Subcutaneous abdominal adipose tissue (tissue), 5 donors: Measurements from ENCODE around the gene DSCAML1.

ENCODE experiments used
- H3K27ac ChIP-seq: one replicate; pipeline ENCODE4 v1.7.0; 2013; ENCODE audit warnings: low read depth, mild to moderate bottlenecking, inconsistent platforms, low read length, moderate library complexity
- H3K27me3 ChIP-seq, 5 donors: one replicate each; pipeline ENCODE4 v1.7.0; 2013; ENCODE audit warnings: low read length in 5 of 5, inconsistent platforms in 1 of 5; ENCODE audit not compliant: control insufficient read depth in 5 of 5, insufficient read depth in 4 of 5
- H3K36me3 ChIP-seq, 5 donors: one replicate each; pipeline ENCODE4 v1.7.0; 2013; ENCODE audit warnings: low read length in 5 of 5; ENCODE audit not compliant: control insufficient read depth in 5 of 5, insufficient read depth in 5 of 5
- H3K4me1 ChIP-seq, 5 donors: one replicate each; pipeline ENCODE4 v1.7.0; 2013; ENCODE audit warnings: low read length in 5 of 5, mild to moderate bottlenecking in 3 of 5, moderate library complexity in 1 of 5; ENCODE audit not compliant: control insufficient read depth in 5 of 5, insufficient read depth in 5 of 5
- H3K4me3 ChIP-seq, 5 donors: one replicate each; pipeline ENCODE4 v1.7.0; 2013; ENCODE audit warnings: low read length in 5 of 5, low read depth in 1 of 5
- H3K9ac ChIP-seq, 5 donors: one replicate each; pipeline ENCODE4 v1.7.0; 2013; ENCODE audit warnings: low read length in 5 of 5, mild to moderate bottlenecking in 4 of 5, moderate library complexity in 3 of 5
- H3K9me3 ChIP-seq, 5 donors: one replicate each; pipeline ENCODE4 v1.7.0; 2013; ENCODE audit warnings: low read length in 5 of 5; ENCODE audit not compliant: control insufficient read depth in 5 of 5
- donor health status: healthy.
- donor health status: healthy.
- donor health status: healthy.
- donor health status: healthy.
- donor health status: healthy.

The DSCAML1 gene

GRCh38 chr11:117719480-117719879 lies 77.5 kb downstream of the DSCAML1 start:
- Histone ChIP-seq H3K4me3 (no peak overlapping the region), H3K27me3 (peaks cover 0 to 5% (median 2%) of the 10 kb centered on the region in 5 donors), H3K9me3 (no peaks in the 10 kb centered on the region), H3K27ac (no peak overlapping the region), H3K9ac (no peak overlapping the region), H3K4me1 (peaks cover 0 to 13% (median 8%) of the 10 kb centered on the region in 5 donors), H3K36me3 (no peaks in the 10 kb centered on the region)

GRCh38 chr11:117717485-117718314 lies 79.3 kb downstream of the DSCAML1 start:
- Histone ChIP-seq H3K9me3 (no peaks in the 10 kb centered on the region), H3K27ac (no peak overlapping the region), H3K4me3 (no peak overlapping the region), H3K4me1 (no peaks in the 10 kb centered on the region), H3K27me3 (peaks cover 0 to 5% (median 2%) of the 10 kb centered on the region in 5 donors), H3K9ac (no peak overlapping the region), H3K36me3 (no peaks in the 10 kb centered on the region)

- no peak overlapping the region for H3K9ac ChIP-seq
- H3K9me3 ChIP-seq, result no peaks in the 10 kb centered on the region
- H3K27me3 ChIP-seq, result peaks cover 0 to 5% (median 2%) of the 10 kb centered on the region in 5 donors
- no peaks in the 10 kb centered on the region for H3K4me1 ChIP-seq
- H3K4me3 ChIP-seq, result no peak overlapping the region
- H3K36me3 ChIP-seq, result no peaks in the 10 kb centered on the region
- H3K27ac ChIP-seq, result no peak overlapping the region
Measured at GRCh38 chr11:117716521-117717440, 80.2 kb downstream of the DSCAML1 start.

GRCh38 chr11:117715801-117716200 lies 81.2 kb downstream of the DSCAML1 start:
- Histone ChIP-seq H3K36me3 (no peaks in the 10 kb centered on the region), H3K27ac (no peak overlapping the region), H3K4me1 (no peaks in the 10 kb centered on the region), H3K9ac (no peak overlapping the region), H3K4me3 (no peak overlapping the region), H3K9me3 (no peaks in the 10 kb centered on the region), H3K27me3 (peaks cover 0 to 5% (median 3%) of the 10 kb centered on the region in 5 donors)

- Histone ChIP-seq H3K27ac (no peak overlapping the region), H3K27me3 (peaks cover 0 to 9% (median 5%) of the 10 kb centered on the region in 5 donors), H3K36me3 (no peaks in the 10 kb centered on the region), H3K9me3 (peaks cover 0 to 6% (median 5%) of the 10 kb centered on the region in 5 donors), H3K4me3 (no peak overlapping the region), H3K4me1 (no peaks in the 10 kb centered on the region), H3K9ac (no peak overlapping the region)
Measured at GRCh38 chr11:117713538-117713991, 83.5 kb downstream of the DSCAML1 start.

GRCh38 chr11:117712530-117712929 lies 84.5 kb downstream of the DSCAML1 start:
- Histone ChIP-seq H3K9ac (no peak overlapping the region), H3K9me3 (peaks cover 0 to 6% (median 5%) of the 10 kb centered on the region in 5 donors), H3K27ac (no peak overlapping the region)

GRCh38 chr11:117711331-117711730 lies 85.7 kb downstream of the DSCAML1 start:
- no peak overlapping the region for H3K9ac ChIP-seq

More at GRCh38 chr11:117712530-117712929, 84.5 kb downstream of the DSCAML1 start:
- no peaks in the 10 kb centered on the region for H3K36me3 ChIP-seq
- no peak overlapping the region for H3K4me3 ChIP-seq
- H3K4me1 ChIP-seq, result no peaks in the 10 kb centered on the region
- peaks cover 2 to 8% (median 3%) of the 10 kb centered on the region in 5 donors for H3K27me3 ChIP-seq

GRCh38 chr11:117710211-117710610 lies 86.8 kb downstream of the DSCAML1 start:
- no peaks in the 10 kb centered on the region for H3K4me1 ChIP-seq
- no peaks in the 10 kb centered on the region for H3K36me3 ChIP-seq
- H3K27ac ChIP-seq, result no peak overlapping the region
- H3K9me3 ChIP-seq, result peaks cover 0 to 6% (median 5%) of the 10 kb centered on the region in 5 donors
- H3K27me3 ChIP-seq, result peaks cover 0 to 9% (median 3%) of the 10 kb centered on the region in 5 donors
- no peak overlapping the region for H3K4me3 ChIP-seq
- H3K9ac ChIP-seq, result no peak overlapping the region

More at GRCh38 chr11:117711331-117711730, 85.7 kb downstream of the DSCAML1 start:
- H3K9me3 ChIP-seq, result peaks cover 0 to 6% (median 5%) of the 10 kb centered on the region in 5 donors
- no peaks in the 10 kb centered on the region for H3K36me3 ChIP-seq
- no peak overlapping the region for H3K4me3 ChIP-seq
- H3K4me1 ChIP-seq, result no peaks in the 10 kb centered on the region
- H3K27me3 ChIP-seq, result peaks cover 0 to 9% (median 3%) of the 10 kb centered on the region in 5 donors
- no peak overlapping the region for H3K27ac ChIP-seq

GRCh38 chr11:117706322-117706814 lies 90.6 kb downstream of the DSCAML1 start:
- Histone ChIP-seq H3K9ac (no peak overlapping the region), H3K36me3 (no peaks in the 10 kb centered on the region), H3K4me1 (no peaks in the 10 kb centered on the region), H3K27ac (no peak overlapping the region), H3K27me3 (peaks cover 0 to 14% (median 11%) of the 10 kb centered on the region in 5 donors), H3K4me3 (no peak overlapping the region), H3K9me3 (peaks cover 0 to 6% (median 5%) of the 10 kb centered on the region in 5 donors)
